H1 (cell line): ENCODE results near the gene DPYD. TPM values are rescaled to one million over a fixed set of nuclear protein-coding genes. Genes with fewer than 3 reads are reported as not detected.

Experiments
- CTCF ChIA-PET: fragments of 300-600 bp; sonication (Branson Sonifier 250); formaldehyde crosslinking; loops from one replicate; lab custom pipeline; 2021; ENCODE audit not compliant: partially characterized antibody; lab: Charles Lee
- POLR2A ChIA-PET: fragments of 300-600 bp; sonication (Branson Sonifier 250); formaldehyde crosslinking; loops from one replicate; lab custom pipeline; 2021; ENCODE audit warnings: inconsistent platforms; ENCODE audit not compliant: partially characterized antibody; lab: Charles Lee
- DNase-seq, 2 experiments: peaks; one replicate each; pipeline versions ENCODE4 v3.0.0 to v3.0.0-alpha.2; 2010 to 2022; ENCODE audit warnings: low spot score in 2 of 2, low read depth in 1 of 2, mixed read lengths in 1 of 2
- FAIRE-seq: peaks from 2 replicates; lab custom pipeline; 2011; peaks lifted over from hg19 to GRCh38; lab: Jason Lieb, UNC
- H2AFZ ChIP-seq: 2 replicates; pipeline ENCODE4 v1.8.1; 2012; ENCODE audit warnings: low read length, inconsistent platforms
- H2AK5ac ChIP-seq: 2 replicates; pipeline ENCODE4 v1.6.1; 2013; ENCODE audit warnings: low read depth, low read length
- H2BK120ac ChIP-seq: replicated peaks from 2 replicates; pipeline ENCODE3; 2013; ENCODE audit warnings: low read depth, low read length, inconsistent platforms
- H2BK12ac ChIP-seq: 2 replicates; pipeline ENCODE4 v1.6.1; 2013; ENCODE audit warnings: low read depth, low read length
- H2BK15ac ChIP-seq: 2 replicates; pipeline ENCODE4 v1.6.1; 2013; ENCODE audit warnings: low read length
- H2BK20ac ChIP-seq: 2 replicates; pipeline ENCODE4 v1.6.1; 2013; ENCODE audit warnings: low read length
- H2BK5ac ChIP-seq: 2 replicates; pipeline ENCODE4 v1.6.1; 2013; ENCODE audit warnings: low read depth, low read length
- H3K14ac ChIP-seq: 2 replicates; pipeline ENCODE4 v1.6.1; 2013; ENCODE audit warnings: inconsistent platforms; ENCODE audit not compliant: insufficient read length
- H3K18ac ChIP-seq: 2 replicates; pipeline ENCODE4 v1.6.1; 2013; ENCODE audit warnings: low read length; ENCODE audit errors: extremely low read depth
- H3K23ac ChIP-seq: 2 replicates; pipeline ENCODE4 v1.6.1; 2013; ENCODE audit warnings: inconsistent platforms; ENCODE audit not compliant: insufficient read length
- H3K23me2 ChIP-seq: 2 replicates; pipeline ENCODE4 v1.6.1; 2013; ENCODE audit warnings: low read depth, low read length
- H3K27ac ChIP-seq: 2 replicates; pipeline ENCODE4 v1.6.1; 2011; ENCODE audit warnings: low read depth, low read length, inconsistent platforms
- H3K27me3 ChIP-seq, 4 experiments: replicated peaks in 1 of 4; 1 replicate in 1 of 4; 2 replicates in 3 of 4; pipeline versions ENCODE4 v1.6.1 to v1.8.1; 2011 to 2013; ENCODE audit warnings: low read length in 3 of 4, mild to moderate bottlenecking in 3 of 4, inconsistent platforms in 2 of 4, mixed read lengths in 2 of 4, moderate library complexity in 1 of 4; ENCODE audit not compliant: control insufficient read depth in 3 of 4, insufficient read depth in 3 of 4; ENCODE audit errors: extremely low read depth in 1 of 4
- H3K36me3 ChIP-seq, 4 experiments: 2 replicates each; pipeline versions ENCODE4 v1.6.1 to v1.8.1; 2011 to 2013; ENCODE audit warnings: mild to moderate bottlenecking in 4 of 4, low read length in 3 of 4, moderate library complexity in 2 of 4, control low read depth in 1 of 4, inconsistent platforms in 1 of 4; ENCODE audit not compliant: insufficient read depth in 4 of 4, control insufficient read depth in 2 of 4
- H3K4ac ChIP-seq: replicated peaks from 2 replicates; pipeline ENCODE3; 2013; ENCODE audit warnings: low read length, low read depth, mixed read lengths, inconsistent platforms; ENCODE audit not compliant: insufficient read length
- H3K4me1 ChIP-seq, 4 experiments: replicated peaks in 1 of 4; 1 replicate in 1 of 4; 2 replicates in 3 of 4; pipeline versions ENCODE4 v1.6.1 to v1.8.1; 2011 to 2013; ENCODE audit warnings: low read length in 3 of 4, inconsistent platforms in 2 of 4, mixed read lengths in 1 of 4; ENCODE audit not compliant: insufficient read depth in 4 of 4, control insufficient read depth in 3 of 4
- H3K4me2 ChIP-seq, 2 experiments: 2 replicates each; pipeline versions ENCODE4 v1.6.1 to v1.8.1; 2011 to 2013; ENCODE audit warnings: low read depth in 2 of 2, low read length in 2 of 2, control low read depth in 1 of 2, inconsistent platforms in 1 of 2, mild to moderate bottlenecking in 1 of 2; ENCODE audit not compliant: insufficient read depth in 1 of 2
- H3K4me3 ChIP-seq, 4 experiments: fragments of 200-600, 300-600 bp in 1 of 4; sonication (generic), shearing (Covaris generic), sonication (Bioruptor Twin) in 1 of 4; 2 replicates each; pipeline versions ENCODE4 v1.5.1 to v1.8.1; 2011 to 2016; ENCODE audit warnings: low read length in 4 of 4, low read depth in 3 of 4, control low read depth in 2 of 4, inconsistent platforms in 2 of 4, mild to moderate bottlenecking in 2 of 4, mixed read lengths in 1 of 4, moderate library complexity in 1 of 4; ENCODE audit not compliant: insufficient read depth in 2 of 4; ENCODE audit errors: extremely low read depth in 1 of 4
- H3K56ac ChIP-seq: replicated peaks from 2 replicates; pipeline ENCODE3; 2013; ENCODE audit warnings: low read depth, mild to moderate bottlenecking, mixed read lengths, low read length, inconsistent platforms; ENCODE audit not compliant: insufficient read length
- H3K79me1 ChIP-seq: 2 replicates; pipeline ENCODE4 v1.6.1; 2013; ENCODE audit warnings: low read depth, low read length, control low read depth
- H3K79me2 ChIP-seq, 2 experiments: 2 replicates each; pipeline versions ENCODE4 v1.6.1 to v1.8.1; 2012 to 2013; ENCODE audit warnings: low read length in 2 of 2, mild to moderate bottlenecking in 2 of 2, inconsistent platforms in 1 of 2; ENCODE audit not compliant: insufficient read depth in 2 of 2, control insufficient read depth in 1 of 2
- H3K9ac ChIP-seq, 4 experiments: replicated peaks in 1 of 4; 1 replicate in 1 of 4; 2 replicates in 3 of 4; pipeline versions ENCODE4 v1.6.1 to v1.8.1; 2011 to 2013; ENCODE audit warnings: low read depth in 3 of 4, low read length in 3 of 4, control low read depth in 2 of 4, mild to moderate bottlenecking in 2 of 4, moderate library complexity in 2 of 4, inconsistent platforms in 1 of 4; ENCODE audit errors: extremely low read depth in 1 of 4
- H3K9me3 ChIP-seq, 2 experiments: 2 replicates each; pipeline versions ENCODE4 v1.6.1 to v1.8.1; 2012 to 2013; ENCODE audit warnings: mild to moderate bottlenecking in 2 of 2, moderate library complexity in 2 of 2, control low read depth in 1 of 2, inconsistent platforms in 1 of 2, low read depth in 1 of 2, low read length in 1 of 2, mixed read lengths in 1 of 2; ENCODE audit not compliant: insufficient read depth in 2 of 2
- H4K20me1 ChIP-seq, 2 experiments: replicated peaks in 1 of 2; 2 replicates each; pipeline versions ENCODE3 to v1.8.1; 2011 to 2013; ENCODE audit warnings: inconsistent platforms in 2 of 2, low read length in 2 of 2, mild to moderate bottlenecking in 1 of 2; ENCODE audit not compliant: insufficient read depth in 2 of 2, control insufficient read depth in 1 of 2
- H4K5ac ChIP-seq: 2 replicates; pipeline ENCODE4 v1.6.1; 2013; ENCODE audit warnings: low read length, low read depth, mixed read lengths, inconsistent platforms; ENCODE audit not compliant: insufficient read length
- H4K8ac ChIP-seq: 2 replicates; pipeline ENCODE4 v1.8.0; 2013; ENCODE audit warnings: mild to moderate bottlenecking, moderate library complexity, low read length, inconsistent platforms; ENCODE audit not compliant: insufficient read depth; ENCODE audit errors: extremely low read depth
- H4K91ac ChIP-seq: replicated peaks from 2 replicates; pipeline ENCODE3; 2013; ENCODE audit warnings: low read length, mixed read lengths, inconsistent platforms; ENCODE audit not compliant: insufficient read length
- CTCF ChIP-seq, 3 experiments: IDR thresholded peaks; 1 replicate in 2 of 3; 2 replicates in 1 of 3; pipeline versions ENCODE4 v1.5.1 to v1.6.1; 2011; ENCODE audit warnings: low read length in 3 of 3, mild to moderate bottlenecking in 3 of 3, inconsistent platforms in 2 of 3, low read depth in 1 of 3, moderate library complexity in 1 of 3; ENCODE audit not compliant: insufficient read depth in 1 of 3; ENCODE audit errors: control extremely low read depth in 1 of 3
- EP300 ChIP-seq, 2 experiments: IDR thresholded peaks; 1 replicate in 1 of 2; 2 replicates in 1 of 2; pipeline ENCODE4 v1.6.1; 2011 to 2012; ENCODE audit warnings: low read depth in 2 of 2, low read length in 2 of 2, mild to moderate bottlenecking in 2 of 2, borderline replicate concordance in 1 of 2, inconsistent platforms in 1 of 2, moderate library complexity in 1 of 2
- polyA plus RNA-seq, 7 experiments: library from polyadenylated mRNA; depleted of rRNA in 3 of 7; stranded (reverse) in 5 of 7; unstranded in 2 of 7; fragments of >200 nt in 5 of 7; fragments of 200-250 nt in 2 of 7; gene quantifications; 1 replicate in 5 of 7; 2 replicates in 1 of 7; 4 replicates in 1 of 7; pipeline versions ENCODE4 v1.2.1 to v1.2.3, GENCODE V29; 2011 to 2013; ENCODE audit warnings: missing spikeins in 2 of 7, mixed read lengths in 2 of 7
- total RNA-seq: library from RNA; stranded (reverse); fragmentation: NEBNext Ultra II Directional; extraction: Animal tissue kit (Norgen Biotek cat#: 25700); gene quantifications from 2 replicates; pipeline ENCODE4 v1.2.1, GENCODE V29; 2021

DPYD gene
- total and polyA plus RNA-seq, 2 of the 8 experiments (the other 6 are each of a cell fraction or from before 2014, with no cell fraction given): 0.29 to 0.73 TPM

DNA sequence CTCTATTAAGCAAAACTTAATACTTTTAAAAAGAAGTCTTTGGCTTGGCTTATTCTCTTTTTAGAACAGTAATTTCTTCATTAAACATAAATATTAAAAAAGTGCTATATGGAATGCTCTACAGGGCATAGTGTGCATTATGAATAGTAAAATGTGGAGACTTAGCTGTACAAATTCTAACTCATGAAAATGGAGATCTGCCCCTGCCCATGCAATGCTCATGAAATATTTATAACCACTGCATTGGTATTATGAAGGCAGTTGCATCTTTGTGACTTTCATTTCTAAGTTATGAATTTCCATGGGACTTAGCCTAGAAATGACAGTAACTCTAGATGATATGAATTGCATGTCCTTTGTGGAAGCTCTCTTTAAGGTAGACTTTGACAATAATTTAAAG lies 613.3 kb downstream of the DPYD start:
- no peak overlapping the region for H3K14ac ChIP-seq
- H2BK5ac ChIP-seq: no peak overlapping the region
- no peak overlapping the region for H2AK5ac ChIP-seq
- no peak overlapping the region for H4K5ac ChIP-seq
- no peak for DNase-seq
- no peak overlapping the region for H3K4me2 ChIP-seq
- H3K4me1 ChIP-seq: 0 out of 7 replicates have a peak, but pooled peaks cover 0 to 3% (median 0%) of the 10 kb centered on the region in 4 experiments
- H3K9me3 ChIP-seq: no peaks in the 10 kb centered on the region
- no peaks in the 10 kb centered on the region for H3K79me2 ChIP-seq
- H3K79me1 ChIP-seq: no peaks in the 10 kb centered on the region
- H3K9ac ChIP-seq: no peak overlapping the region
- H4K8ac ChIP-seq: no peak overlapping the region; the same call in 1 of the 2 replicates
- ChIA-PET CTCF (no interaction called here), POLR2A (no interaction called here)
- H2AFZ ChIP-seq: no peak overlapping the region
- no peak overlapping the region for H3K4me3 ChIP-seq
- H4K20me1 ChIP-seq: no peaks in the 10 kb centered on the region
- no peak overlapping the region for H4K91ac ChIP-seq
- H2BK15ac ChIP-seq: no peak overlapping the region
- H3K36me3 ChIP-seq: no peaks in the 10 kb centered on the region
- H3K4ac ChIP-seq: no peak overlapping the region
- H3K27ac ChIP-seq: no peak overlapping the region
- H3K27me3 ChIP-seq: no peaks in the 10 kb centered on the region
- H3K56ac ChIP-seq: no peak overlapping the region
- no peak overlapping the region for H2BK20ac ChIP-seq
- no peak overlapping the region for H2BK12ac ChIP-seq
- FAIRE-seq: no peak
- H3K18ac ChIP-seq: no peak overlapping the region
- H2BK120ac ChIP-seq: no peak overlapping the region
- H3K23ac ChIP-seq: no peak overlapping the region
- H3K23me2 ChIP-seq: no peaks in the 10 kb centered on the region
- no peak for TF ChIP-seq EP300 (IDR thresholded peaks at IDR 0.05; ENCODE audit: borderline replicate concordance in 1 of 2, low read depth in 2 of 2, low read length in 2 of 2)
- no peak for TF ChIP-seq CTCF (IDR thresholded peaks at IDR 0.05; ENCODE audit: control extremely low read depth in 1 of 3, insufficient read depth in 1 of 3, low read depth in 1 of 3, low read length in 3 of 3)
